ENCODE results near the gene UBA3.

UBA3 gene

DNA sequence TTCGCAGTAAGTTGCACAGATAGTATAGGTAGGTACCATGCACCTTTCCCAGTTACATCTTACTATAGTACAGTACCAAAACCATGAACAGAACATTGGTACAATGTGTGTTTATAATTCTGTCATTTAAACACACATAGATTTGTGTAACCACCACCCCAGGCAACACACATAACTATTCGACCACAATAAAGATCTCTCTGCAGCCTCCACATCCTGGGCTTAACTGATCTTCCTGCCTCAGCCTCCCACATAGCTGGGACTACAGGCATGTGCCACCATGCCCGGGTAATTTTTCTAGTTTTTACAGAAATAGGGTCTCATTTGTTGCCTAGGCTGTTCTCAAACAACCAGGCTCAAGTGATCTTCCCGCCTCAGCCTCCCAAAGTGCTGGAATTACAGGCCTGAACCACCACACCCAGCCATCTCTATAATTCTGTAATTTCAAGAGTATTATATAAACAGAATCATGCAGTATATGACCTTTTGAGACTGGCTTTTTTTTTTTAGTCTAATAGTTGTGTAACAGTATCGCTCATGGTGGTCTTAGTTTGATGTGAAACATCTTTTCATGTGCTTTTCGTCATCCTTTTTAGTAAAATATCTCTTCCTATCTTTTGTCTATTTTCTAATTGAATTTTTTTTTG, 14.7 kb downstream of the UBA3 start:
- no peak for DNase-seq

- DNase-seq, result no peak
These were observed 16.5 kb downstream of the UBA3 start for GRCh38 chr3:69063636-69064035.

DNA sequence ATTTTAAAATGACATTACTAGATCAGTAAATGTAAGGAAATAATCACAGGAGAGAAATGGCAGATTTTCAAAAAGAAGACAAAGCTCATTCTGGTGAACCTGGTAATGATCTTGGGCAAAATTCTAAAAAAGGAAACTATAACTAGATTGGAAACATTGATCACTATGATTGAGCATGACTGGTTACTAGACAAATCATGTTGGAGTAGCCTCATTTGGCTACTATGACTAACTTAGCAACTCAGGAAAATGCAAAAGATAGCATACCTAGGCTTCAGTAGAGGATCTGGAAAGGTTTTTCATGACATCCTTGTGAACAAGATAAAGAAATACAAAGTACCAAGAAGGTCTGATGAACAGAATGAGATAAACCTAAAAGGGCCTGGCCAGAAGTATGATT, 20.5 kb downstream of the UBA3 start:
- no peak for DNase-seq

DNA sequence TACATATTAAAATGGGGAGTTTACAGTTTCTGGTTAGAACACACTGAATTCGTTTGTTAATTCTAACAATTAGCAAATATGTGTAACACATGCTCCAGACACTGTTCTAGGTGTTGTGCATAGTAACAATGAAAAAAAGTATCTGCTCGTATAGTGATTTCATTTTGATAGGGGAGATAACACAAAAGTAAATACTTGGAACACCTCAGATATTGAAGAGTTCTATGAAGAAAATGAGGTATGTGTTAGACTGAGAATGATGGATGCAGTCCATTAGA, 21.3 kb downstream of the UBA3 start:
- DNase-seq, result no peak

DNA sequence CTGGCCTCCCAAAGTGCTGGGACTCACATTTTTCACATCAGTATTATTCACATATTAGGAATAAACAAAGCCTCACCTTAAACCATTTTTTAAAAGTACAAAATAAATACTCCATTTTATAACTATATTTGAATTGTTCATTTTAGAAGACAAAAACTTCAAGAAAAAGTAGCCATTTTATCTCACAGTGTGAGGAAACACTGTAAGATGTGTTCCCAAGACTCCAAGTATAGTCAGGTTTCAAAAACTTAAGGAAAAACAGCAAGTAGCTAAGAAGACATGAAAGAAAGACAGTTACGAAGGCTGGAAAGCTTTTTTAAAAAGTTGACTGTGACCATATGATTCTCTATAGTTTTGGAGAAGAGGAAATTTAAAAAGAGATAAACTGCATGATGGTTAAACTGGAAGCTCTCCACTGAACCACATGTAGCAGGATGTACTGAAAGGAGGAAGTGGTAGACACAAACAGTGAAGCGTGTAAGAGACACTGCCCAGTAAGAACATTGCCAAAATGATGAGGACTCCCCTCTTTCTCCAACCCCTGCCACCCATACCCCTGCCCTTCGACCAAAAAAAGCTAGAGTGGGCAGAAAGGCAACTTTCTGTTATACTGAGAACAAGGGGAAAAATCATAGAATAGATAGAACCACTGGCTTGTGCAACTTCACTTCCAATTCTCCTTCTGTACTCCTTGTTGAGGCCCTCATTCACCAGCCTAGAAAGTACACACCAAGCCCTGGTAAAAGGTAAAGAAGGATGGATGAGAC, 21.8 kb downstream of the UBA3 start:
- DNase-seq, result no peak

DNA sequence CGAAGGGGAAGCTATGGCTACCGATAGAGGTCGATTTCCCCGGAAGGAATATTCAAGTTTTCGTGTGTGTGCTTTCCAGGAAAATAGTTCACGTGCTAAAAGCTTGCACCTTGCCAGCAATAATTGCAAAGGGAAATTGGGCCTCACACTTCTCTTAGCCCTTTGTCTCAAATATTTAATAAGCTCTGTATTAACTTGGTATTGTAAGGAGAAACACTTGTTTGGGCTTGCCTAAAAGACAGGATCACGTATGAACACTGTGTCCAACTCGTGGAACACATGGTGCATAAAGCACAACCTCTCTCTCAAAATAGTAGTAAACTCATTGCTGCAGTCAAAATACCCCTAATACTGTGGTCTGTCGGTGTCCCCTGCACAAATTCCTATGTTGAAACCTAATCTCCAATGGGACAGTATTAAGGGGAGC, 27.7 kb downstream of the UBA3 start:
- no peak for DNase-seq

DNA sequence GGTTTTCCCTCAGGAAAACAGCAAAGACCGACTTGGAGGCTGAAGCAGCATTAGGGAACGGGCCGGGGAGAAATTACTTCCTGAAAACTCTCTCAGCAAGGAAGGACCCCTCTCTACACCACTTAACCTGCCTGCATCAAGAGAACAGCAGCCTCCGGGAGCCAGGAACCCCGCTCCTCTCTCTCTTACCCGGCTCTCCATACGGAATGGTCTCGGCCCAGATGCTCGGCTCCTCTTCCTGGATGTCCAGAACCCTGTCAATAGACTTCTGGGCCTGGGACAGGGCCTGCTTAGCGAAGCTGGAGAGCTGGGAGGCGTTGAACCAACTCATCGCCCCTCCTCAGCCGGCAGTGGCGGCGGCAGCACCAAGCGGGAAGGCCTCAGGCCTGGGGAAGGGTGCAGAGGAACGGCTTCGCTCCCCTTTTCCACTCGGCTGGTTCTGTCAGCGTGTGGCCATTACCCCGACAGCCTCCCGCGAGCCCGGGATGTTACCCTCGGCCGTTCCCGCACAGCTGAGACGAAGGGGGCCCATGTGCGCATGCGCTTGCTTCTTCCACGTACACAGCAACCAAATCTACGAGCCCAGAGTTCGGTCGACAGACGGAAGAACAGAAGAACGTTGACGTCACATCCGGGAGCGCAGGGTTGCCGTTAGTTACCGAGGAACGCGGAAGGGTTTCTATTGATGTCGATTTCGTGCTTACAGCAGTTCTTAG, 28.3 kb downstream of the UBA3 start, which contains the start of gene TMF1:
TSS of gene TMF1 (minus strand) at position 578 of the 716 bp plus-strand sequence. CDS start at position 331, 247 bp downstream.
- no peak for DNase-seq

GRCh38 chr3:69048990-69049389, 31.2 kb downstream of the UBA3 start:
- no peak for DNase-seq

- DNase-seq, result no peak
These were observed 35.6 kb downstream of the UBA3 start for GRCh38 chr3:69044608-69045007.

DNA sequence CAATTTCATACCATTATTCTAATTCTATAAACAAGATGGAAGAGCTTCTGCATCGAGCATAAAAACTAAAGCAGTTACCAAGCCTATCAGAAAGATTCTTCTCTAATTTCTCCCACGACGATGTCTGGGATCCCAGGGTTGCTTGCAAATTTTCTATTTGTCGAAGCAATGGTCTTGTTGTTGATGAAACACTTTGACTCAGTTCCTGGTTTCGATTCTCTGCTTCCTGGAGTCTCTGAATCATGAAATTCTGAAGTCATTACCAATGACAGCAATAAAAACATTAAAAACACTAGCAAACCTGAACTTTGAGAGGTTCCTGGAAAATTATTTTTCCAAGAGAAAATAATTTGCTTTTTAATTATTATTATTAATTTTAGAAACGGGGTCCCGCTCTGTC, 46.7 kb downstream of the UBA3 start:
- no peak for DNase-seq

GRCh38 chr3:69032737-69033136, 47.4 kb downstream of the UBA3 start:
- no peak for DNase-seq

GRCh38 chr3:69032142-69032541, 48.0 kb downstream of the UBA3 start:
- no peak for DNase-seq

- no peak for DNase-seq
These were observed 48.5 kb downstream of the UBA3 start for GRCh38 chr3:69031635-69032034.

GRCh38 chr3:69020857-69021256, 59.3 kb downstream of the UBA3 start:
- no peak for DNase-seq

DNA sequence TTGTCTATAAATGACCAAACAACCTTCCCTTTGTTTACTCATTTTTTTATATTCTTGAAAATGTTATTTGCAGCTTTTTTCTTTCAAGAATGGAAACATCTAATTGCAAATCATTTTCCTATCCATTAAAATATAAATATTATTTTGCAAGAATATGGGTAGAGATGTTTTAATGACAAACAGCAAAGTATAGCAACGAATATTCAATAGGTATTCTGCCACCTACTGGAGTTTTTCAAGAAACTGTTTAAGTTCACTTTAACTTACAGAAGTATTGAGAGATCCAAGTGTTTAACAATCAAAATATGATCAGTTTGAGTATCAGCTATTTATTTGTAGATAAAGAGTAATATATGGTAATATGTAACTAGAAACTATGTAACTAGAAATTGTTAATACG, 59.7 kb downstream of the UBA3 start:
- DNase-seq, result no peak

- no peak for DNase-seq
These were observed 63.3 kb downstream of the UBA3 start for GRCh38 chr3:69016901-69017300.

DNA sequence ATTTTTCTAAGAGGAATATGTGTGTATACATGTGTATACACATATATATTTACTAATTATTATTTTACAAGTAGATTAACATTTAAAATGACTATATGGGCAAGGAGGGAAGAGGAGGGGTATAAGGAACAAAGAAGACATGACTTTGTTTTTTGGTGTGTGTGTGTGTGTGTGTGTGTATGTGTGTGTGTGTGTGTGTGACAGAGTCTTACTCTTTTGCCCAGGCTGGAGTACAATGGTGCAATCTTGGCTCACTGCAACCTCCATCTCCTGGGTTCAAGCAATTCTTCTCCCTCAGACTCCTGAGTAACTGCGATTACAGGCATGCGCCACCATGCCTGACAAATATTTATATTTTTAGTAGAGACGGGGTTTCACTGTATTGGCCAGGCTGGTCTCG, 64.1 kb downstream of the UBA3 start:
- DNase-seq, result no peak

DNA sequence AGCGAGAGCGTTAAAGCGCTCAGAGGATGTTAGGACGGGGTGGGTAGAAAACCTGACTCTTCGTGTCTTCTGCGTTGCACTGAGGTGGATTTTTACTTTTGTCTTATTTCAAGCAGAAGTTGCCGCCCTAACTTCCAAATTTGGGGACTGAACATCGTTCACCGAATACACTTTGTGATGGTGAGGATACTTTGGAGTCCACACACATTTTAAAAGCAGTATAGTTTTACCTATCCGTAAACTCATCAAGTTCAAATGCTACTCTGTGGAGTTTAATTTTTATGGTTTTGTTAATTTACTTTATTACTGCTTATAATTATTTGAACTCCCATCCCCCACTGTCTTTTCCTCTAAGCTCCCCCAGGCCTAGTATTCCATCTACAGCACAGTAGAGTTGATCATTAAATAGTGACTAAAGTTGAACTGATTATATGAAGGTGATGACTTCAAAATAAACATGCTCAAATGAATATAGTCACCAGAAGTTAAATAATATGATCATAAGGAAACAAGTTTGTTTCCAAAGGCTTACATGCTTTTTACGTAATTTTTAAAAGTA, 66.1 kb downstream of the UBA3 start:
- DNase-seq, result no peak

DNA sequence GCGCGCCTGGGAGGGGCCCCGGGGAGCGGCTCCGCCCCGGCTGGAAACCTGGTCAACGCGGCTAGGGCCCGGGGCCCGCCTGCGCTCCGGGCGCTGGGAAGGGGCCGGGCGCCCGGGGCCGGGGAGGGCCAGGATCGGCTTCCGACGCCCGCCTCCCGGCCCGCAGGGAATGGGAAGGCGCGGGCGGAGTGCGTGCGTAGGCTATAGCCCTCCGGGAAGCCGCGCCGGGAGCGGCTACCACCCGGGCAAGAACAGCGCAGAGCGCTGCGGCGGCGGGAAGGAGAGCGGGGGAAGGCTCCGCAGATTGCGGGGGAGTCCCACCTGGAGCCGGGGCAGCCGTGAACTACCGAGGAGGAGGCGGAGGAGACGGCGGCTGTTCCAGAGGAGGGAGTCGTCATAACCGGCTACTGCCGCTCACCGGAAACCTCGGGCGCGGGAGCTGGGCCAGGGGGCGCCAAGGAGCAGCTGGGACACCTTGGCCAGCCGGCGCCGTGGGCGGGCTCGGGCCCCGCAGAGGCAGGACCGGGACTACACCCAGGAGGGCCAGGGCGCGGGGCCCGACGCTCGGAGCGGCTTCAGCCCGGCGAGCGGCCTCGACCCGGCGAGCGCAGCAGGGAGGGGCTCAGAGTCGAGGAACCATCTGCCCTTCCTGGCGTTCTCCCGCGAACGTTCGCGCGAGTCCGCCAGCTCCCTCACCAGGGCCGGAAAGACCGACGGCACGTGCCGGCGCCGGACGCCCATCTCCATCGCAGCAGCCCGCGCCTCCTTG, 66.7 kb downstream of the UBA3 start, which contains the start of gene EOGT:
TSS of gene EOGT (minus strand) at position 432 of the 769 bp plus-strand sequence. CDS start 3,838 bp downstream, outside the sequence.
- DNase-seq, result peak; percentile 1

- DNase-seq, result no peak
These were observed 67.3 kb downstream of the UBA3 start for GRCh38 chr3:69012800-69013252.

DNA sequence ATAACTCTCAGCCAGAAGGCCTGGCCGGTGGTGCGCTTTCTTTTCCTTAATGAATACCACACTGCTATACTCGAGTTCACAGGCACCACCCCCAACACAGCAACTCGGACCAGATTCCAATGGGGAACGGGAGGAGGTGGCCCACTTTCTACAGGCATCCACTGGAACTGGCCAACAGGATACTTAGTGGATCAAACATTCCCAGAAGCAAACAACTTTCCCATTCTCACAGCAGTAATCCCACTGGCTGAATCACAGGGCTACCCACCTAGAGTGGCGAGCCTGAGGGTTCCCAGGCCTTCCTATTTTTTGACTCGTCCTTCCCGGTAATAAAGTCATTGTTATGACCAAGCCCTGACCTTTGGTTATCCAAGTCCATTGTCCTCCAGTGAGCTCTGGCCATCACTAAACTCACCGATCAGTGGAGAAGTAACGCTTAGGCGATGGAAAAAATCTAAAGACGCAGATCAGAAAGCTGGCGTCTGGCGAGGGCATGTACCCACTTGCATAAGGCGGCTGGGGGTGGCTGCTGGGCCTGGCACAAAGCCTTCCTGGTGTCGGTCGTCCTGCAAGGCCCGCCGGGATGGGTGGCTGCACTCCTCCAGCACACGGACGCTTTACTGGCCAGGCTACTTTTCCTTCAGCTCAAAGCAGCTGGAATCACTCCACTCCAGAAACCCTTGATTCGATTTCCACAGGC, 67.9 kb downstream of the UBA3 start:
- DNase-seq, result no peak

- no peak for DNase-seq
These were observed 69.0 kb downstream of the UBA3 start for GRCh38 chr3:69011096-69011730.

Data from NCI-H1694 (cell line).